Kidney glomerular epithelial cell (primary cell): Measurements from ENCODE around the gene TANC1.
A peak's percentile ranks its signal among the peaks of the same experiment; 100 is the strongest.

Source experiments
- DNase-seq: peaks from one replicate; lab custom pipeline; 2025; lab: John Stamatoyannopoulos, UW

TANC1 gene

DNA sequence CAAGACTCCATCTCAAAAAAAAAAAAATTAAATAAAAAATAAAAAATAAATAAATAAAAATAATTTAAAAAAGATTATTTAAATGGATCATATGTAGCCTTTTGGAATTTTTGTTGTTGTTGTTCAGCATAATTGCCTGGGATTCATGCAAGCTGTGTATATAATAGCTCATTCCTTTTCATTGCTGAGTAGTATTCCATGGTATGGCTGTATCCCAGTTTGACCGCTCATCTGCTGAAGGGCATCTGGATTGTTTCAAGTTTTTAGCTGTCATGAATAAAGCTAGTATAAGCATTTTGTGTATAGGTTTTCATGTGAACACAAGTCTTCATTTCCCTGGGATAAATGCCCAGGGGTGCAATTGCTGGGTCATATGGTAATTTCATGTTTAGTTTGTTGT is 6.4 kb upstream of the TANC1 start:
- no peak for DNase-seq

DNA sequence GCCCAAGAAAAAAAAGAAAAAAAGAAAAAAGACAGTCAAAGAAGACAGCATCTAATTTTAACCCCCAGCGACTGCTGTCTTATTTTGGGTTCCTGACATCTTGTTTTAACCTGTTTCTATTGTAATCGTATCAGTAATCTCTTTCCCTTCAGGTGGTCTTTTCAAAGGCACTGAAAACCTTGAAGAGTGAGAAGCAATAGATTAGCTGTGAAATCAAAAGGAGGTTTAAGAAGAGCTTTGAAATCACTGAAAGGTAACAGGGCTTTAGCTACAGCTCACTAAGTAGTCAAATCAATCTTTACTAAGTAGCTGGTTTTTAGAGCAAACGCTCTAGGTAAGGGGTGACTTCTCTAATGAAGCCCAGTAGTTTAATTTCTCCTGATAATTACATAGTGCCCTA is 5.4 kb upstream of the TANC1 start:
- DNase-seq = no peak

- DNase-seq = no peak
Measured at GRCh38 chr2:158965107-158965506, 3.3 kb upstream of the TANC1 start.

GRCh38 chr2:158965641-158966040 is 2.8 kb upstream of the TANC1 start:
- DNase-seq = no peak

GRCh38 chr2:158966312-158966711 is 2.1 kb upstream of the TANC1 start:
- DNase-seq = no peak

DNA sequence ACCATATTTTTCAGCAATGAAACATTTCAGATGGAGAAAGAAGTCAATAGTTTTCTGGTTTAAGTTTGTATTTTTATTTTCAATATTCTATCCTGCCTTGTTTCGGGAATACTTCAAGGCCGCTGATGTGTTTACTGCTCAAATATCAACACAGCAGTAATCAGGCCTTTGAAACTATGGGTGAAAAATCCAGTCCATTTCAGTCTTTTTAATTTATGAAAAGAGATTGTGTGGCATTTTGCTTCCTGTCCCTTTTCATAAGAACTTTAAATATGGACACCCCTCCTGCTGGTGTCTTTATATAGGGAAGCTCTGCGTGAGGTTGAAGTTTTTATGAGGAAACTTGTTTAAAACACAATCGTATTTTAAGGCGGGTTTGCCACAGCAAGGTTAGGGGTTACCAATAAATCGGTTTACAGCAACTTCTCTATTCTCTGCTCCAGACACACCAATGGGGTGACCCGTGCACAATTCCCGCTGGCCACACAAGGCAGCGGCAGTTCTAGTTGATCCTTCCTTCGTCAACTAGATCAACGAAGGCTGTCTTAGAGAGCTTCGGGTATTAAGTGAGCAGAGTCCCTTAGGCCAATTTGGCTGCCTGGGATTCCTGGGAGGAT is 1.2 kb upstream of the TANC1 start:
- DNase-seq = no peak

DNA sequence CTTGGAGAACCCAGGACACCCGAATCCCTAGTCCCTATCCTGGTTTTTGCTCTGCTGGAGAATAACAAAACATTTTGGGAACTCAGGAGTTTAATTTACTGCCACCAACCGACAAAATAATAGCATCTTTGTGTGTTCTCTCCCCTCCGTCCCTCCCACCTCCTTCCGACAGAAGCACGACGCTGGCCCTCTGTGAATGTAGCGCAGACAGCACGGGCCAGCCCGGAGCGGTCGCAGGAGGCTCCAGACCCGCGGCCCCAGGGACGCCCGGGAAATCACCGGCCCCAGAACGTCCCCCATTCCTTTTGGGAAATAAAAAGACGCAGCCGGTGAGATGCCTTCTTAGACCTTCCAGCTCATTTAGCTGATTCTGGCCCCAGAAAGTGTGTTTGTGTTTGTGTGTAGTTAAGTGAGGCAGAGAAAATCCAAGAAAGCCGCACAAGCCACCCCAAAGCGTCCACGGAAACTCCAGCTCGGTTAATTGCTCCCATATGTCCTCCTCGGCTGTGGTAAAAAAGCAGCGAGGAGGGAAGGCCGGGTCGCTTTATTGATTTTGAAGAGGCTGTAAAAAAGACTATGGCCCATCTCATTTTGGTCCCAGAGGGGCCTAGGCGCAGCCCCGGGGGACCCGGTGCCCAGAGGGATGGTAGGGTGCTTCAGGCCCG is 577 bp upstream of the TANC1 start:
- no peak for DNase-seq

GRCh38 chr2:158969162-158969714 is 798 bp downstream of the TANC1 start:
- DNase-seq = no peak

DNA sequence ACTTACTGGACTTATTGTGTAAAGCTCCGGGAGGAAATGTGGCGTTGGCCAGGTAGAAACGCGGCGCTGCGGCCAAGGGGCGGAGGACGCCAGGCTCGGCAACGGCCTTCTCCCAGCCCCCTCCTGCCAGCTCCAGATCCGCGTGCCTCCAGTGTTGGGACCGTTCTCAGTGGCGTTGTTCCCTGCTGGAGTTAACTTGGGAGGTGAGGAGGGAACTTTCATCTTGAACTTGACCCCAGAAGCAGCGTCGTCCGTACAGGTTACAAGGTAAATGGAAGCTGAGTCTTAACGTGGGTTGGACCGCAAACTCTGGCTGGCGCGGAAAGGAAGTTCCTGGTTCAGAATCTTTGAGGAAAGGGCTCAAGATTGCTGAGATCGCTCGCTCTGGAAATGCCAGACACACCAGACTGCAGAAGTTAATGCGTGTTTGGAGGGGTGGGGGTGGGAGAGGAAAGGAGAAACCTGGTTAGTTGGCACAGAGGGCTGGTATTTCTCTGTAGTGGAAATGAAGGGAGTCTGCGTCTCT is 1.3 kb downstream of the TANC1 start:
- peak; percentile 30 for DNase-seq

DNA sequence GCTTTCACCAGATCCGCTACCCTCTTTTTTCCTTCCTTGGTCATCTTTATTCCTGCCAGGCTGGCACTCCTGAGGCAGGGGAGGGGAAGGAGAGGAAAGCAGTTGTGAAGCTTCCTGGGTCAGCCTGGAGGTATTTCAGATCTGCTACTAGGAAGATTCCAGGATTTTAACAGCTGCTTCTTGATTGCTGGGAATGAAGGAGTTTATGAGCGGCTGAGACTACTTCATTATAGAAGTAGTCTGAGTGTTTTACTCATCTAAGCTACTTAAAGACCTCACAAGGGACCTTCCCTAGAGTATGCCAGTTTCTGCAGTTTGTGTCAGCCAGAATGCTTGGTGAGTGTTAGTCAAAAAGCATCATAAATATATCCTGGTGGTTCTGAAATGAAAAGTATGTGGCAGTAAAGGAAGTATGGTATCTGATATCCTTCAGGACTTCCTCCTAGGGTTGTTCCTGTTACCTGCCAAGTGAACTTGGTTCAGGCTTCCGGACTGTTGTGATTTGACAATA is 1.9 kb downstream of the TANC1 start:
- DNase-seq = peak; percentile 56

DNA sequence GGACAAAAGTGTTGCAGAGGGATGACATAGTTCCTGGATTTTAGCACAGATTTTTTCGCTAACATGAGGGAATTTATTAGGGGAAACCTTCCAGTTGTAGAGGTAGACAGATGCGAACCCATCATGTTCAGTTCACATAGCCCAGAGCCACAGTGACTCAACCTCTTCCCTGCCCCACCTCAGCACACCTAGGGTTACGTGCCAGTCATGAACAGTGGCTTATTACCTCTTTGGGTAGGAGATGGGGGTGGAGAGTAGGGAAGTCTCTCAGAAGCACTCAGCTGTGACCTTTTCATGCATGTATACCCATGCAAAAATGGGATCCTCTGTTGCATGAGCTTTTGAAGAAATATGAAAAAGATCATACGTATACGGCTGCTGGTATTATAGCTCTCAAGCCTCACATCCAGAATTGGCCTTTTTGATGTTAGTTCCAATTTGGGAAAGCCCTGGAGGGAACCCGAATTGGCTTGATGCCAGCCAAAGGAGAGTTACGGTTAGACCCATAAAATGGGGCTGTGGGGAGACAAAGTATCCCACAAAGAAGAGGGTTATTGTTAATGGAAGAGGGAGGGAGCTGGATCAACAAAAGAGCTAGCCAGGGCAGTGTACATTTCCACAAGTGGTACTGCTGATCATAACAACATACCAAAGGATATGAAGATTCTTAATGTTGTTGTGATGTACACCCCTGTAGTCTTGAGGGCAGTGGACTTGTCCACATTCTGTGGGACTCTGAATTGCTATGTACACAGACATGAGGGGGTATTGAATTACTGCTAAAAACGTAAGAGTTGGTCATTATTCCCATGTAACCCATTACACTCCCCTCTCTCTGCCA is 4.9 kb downstream of the TANC1 start:
- no peak for DNase-seq

GRCh38 chr2:158975271-158975921 is 7.0 kb downstream of the TANC1 start:
- no peak for DNase-seq

DNA sequence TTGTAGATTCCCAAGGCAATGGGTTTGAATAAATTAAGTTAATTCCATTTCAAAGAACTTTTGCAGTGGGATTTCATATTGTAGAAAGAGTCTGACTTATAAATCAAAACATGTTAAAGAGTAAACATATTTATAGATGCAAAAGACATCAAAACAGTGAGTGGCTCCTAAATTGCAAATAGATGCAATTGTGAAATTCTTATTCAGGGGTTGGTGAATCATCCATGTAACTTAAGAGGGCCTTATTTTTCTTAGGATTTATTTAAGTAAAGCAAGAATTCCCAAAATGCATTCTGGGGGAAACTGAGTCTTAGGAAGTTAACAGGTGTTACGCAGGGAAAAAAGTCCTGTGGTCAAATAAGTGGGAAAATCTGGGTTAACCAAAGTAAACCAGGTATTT is 11.3 kb downstream of the TANC1 start:
- DNase-seq = no peak

DNA sequence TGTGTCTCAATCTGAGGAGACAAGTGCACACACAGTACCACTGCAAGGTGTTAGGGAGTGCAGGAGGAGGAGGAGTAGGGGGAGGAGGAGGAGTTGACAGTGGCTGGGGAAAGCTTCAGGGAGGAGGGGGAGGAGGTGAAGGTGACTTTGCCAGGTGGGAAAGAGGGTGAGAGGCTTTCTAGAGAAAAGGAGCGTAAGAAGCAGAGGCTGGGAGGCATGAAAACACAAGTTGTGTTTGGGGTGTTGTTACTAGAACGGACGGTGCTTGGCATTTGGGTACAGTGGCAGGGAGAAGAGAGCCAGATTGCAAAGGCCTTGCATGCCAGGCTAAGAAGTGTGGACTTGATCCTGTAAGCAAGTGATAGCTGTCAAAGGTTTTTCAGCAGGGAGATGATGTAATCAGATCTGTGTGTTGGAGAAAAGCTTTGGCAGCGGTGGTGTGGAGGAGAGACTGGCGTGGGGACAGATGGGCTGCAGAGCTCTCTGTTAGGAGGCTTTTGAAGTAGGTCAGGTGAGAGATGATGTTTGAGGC is 16.2 kb downstream of the TANC1 start:
- DNase-seq = peak; percentile 41

DNA sequence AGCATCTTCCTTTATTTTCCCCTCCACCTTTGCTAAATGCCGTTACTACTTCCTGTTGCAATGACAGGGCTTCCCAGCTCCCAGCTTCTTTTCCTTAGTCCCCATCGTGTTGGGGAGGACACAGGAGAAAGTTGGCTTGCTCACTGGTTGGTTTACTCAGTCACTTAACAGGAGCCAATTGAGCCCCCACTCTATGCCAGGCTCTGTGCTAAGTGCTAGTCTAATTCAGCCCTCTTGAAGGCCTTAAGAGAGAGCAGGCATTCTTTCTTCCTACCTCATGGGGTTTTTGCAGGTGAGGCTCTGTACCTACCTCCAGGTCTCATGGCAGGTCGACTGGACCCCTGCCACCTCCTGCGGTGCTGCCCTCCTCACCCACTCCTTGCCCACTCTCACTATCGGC is 20.1 kb downstream of the TANC1 start:
- DNase-seq = no peak

GRCh38 chr2:158989165-158989564 is 20.7 kb downstream of the TANC1 start:
- no peak for DNase-seq

DNA sequence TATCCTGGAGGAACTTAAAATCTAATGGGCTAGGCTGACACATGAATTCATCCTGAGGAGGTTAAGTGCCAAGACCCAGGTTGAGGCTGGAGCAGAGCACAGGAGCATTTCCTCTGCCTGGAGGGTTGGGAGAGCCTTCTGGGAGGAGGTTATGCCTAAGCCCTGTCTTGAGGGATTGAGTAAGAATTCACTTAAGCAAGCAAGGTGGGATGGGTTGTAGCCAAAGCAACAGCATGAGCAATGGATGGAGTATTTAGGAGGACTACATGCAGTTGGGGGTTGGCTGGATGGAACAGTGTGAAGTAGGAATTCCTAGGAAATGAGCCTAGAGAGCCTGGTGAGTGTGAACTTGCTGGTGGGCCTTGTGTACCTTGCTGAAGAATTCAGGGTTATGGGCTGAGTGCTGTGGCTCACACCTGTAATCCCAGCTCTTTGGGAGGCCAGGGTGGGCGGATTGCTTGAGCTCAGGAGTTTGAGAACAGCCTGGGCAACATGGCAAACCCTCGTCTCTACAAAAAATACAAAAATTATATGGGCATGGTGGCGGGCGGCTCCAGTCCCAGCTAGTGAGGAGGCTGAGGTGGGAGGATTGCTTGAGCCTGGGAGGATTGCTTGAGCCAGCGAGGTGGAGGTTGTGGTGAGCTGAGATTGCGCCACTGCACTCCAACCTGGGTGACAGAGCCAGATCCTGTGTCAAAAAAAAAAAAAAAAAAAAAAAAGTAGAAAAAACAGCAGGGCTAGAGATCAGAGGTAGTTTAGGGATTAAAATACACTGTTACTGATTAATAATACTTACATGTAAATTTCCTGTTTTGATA is 22.2 kb downstream of the TANC1 start:
- DNase-seq = peak; percentile 78

DNA sequence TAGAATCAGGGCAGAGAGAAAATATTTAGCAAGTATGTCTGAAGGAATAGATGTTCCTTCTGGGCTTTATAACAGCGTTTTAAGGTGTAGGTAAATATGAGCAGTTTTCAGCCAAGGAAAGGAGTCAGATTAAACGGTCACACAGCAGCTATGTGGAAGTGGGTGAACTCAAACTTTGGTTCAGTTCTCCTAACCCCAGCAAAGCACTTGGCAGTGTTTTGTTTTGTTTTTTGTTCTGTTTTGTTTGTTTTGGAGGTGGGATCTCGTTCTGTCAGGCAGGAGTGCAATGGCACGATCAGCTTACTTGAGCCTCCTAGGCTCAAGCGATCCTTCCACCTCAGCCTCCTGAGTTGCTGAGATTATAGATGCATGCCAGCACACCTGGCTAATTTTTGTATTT is 24.6 kb downstream of the TANC1 start:
- DNase-seq = no peak

DNA sequence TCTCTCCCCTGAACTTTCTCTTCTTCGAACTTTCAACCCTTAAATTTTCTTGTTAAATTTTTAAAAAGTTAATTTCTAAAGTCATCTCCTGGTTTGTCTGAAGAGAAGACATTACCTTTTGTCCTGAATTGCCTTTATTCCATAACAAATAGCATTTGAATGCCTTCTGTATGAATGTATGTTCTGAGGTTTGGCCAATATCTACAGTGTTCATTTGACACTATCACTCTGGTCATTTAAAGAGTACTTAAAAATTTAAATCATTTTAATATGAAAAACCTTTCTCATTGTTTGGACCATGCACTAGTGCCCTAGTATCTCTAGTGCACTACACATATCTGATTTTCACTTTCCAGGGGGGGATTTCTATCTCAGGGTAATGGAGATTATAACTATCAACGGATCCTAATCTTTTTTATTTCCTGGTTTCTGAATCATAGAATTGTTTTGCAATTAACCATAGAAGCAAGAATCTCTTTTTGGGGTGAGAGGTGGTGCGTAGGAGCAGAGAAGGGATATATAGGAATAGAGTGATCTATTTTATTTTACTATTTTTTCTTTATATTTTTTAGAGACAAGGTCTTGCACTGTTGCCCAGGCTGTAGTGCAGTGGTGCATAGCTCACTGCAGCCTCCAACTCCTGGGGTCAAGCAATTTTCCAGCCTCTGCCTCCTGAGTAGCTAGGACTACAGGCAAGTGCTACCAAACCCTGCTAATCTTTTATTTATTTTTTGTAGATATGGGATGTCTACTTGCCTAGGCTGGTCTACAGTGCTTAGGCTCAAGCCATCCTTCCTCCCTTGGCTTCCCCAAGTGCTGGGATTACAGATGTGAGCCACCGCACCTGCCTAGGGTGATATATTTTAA is 25.5 kb downstream of the TANC1 start:
- DNase-seq = no peak
